ENCODE measurements around the gene COA3. TPM values are rescaled to one million over a fixed set of nuclear protein-coding genes. Genes with fewer than 3 reads are reported as not detected.
"Not testable (repeated sequence)": the region's sequence is repeated elsewhere in the genome, so short reads cannot be mapped to it uniquely, and the experiment has no call there.

Gene COA3
- total RNA-seq, 2 experiments from 2014 or later: 37.0 to 38.5 TPM

GRCh38 chr17:42772945-42773289 lies 25.6 kb downstream of the COA3 start:
- Mint-ChIP-seq H3K27me3 (peaks cover 7% of the 10 kb centered on the region), H3K4me3 (peak overlapping the region; percentile 100), H3K36me3 (peaks cover 9% of the 10 kb centered on the region), H3K27ac (peak overlapping the region; percentile 97), H3K4me1 (peaks cover 22% of the 10 kb centered on the region), H3K9me3 (no peaks in the 10 kb centered on the region)
- no peak for ATAC-seq (ENCODE audit: low read depth)
- no peak for DNase-seq
- POLR2A ChIA-PET: interaction anchor here (1.0 to 2.4 kb wide), 16 partner anchors 9 to 225 kb away, joined by 3 to 19 read pairs (median 4); partner anchors contain the start of genes BECN1, CNTD1, COA3 and PLEKHH3

GRCh38 chr17:42769964-42770363 lies 28.5 kb downstream of the COA3 start:
- ATAC-seq (ENCODE audit: low read depth); POLR2A ChIA-PET; H3K9me3 Mint-ChIP-seq; H3K36me3 Mint-ChIP-seq; H3K4me3 Mint-ChIP-seq; H3K27ac Mint-ChIP-seq; DNase-seq: not testable (repeated sequence)
- Mint-ChIP-seq H3K4me1 (peaks cover 20% of the 10 kb centered on the region), H3K27me3 (peaks cover 14% of the 10 kb centered on the region)

GRCh38 chr17:42768006-42768405 lies 30.5 kb downstream of the COA3 start:
- H3K4me1 Mint-ChIP-seq; H3K27ac Mint-ChIP-seq; POLR2A ChIA-PET; H3K4me3 Mint-ChIP-seq; H3K36me3 Mint-ChIP-seq; H3K9me3 Mint-ChIP-seq; ATAC-seq (ENCODE audit: low read depth); DNase-seq: not testable (repeated sequence)
- peaks cover 23% of the 10 kb centered on the region for H3K27me3 Mint-ChIP-seq

GRCh38 chr17:42767512-42767911 lies 31.0 kb downstream of the COA3 start:
- Mint-ChIP-seq H3K4me1 (peaks cover 6% of the 10 kb centered on the region), H3K27me3 (peaks cover 28% of the 10 kb centered on the region), H3K27ac (no peak overlapping the region), H3K36me3 (no peaks in the 10 kb centered on the region), H3K9me3 (no peaks in the 10 kb centered on the region), H3K4me3 (no peak overlapping the region)
- POLR2A ChIA-PET: no interaction called here
- no peak for ATAC-seq (ENCODE audit: low read depth)
- DNase-seq: no peak

- Mint-ChIP-seq H3K4me1 (no peaks in the 10 kb centered on the region), H3K27ac (no peak overlapping the region), H3K9me3 (no peaks in the 10 kb centered on the region), H3K4me3 (no peak overlapping the region), H3K36me3 (no peaks in the 10 kb centered on the region), H3K27me3 (peaks cover 38% of the 10 kb centered on the region)
- ATAC-seq (ENCODE audit: low read depth) (no peak), DNase-seq (no peak)
- POLR2A ChIA-PET: no interaction called here
Observed at GRCh38 chr17:42766124-42766523, 32.4 kb downstream of the COA3 start.

- Mint-ChIP-seq H3K27me3 (peaks cover 60% of the 10 kb centered on the region), H3K36me3 (no peaks in the 10 kb centered on the region), H3K27ac (no peak overlapping the region), H3K4me3 (peak overlapping the region; percentile 16), H3K4me1 (no peaks in the 10 kb centered on the region), H3K9me3 (no peaks in the 10 kb centered on the region)
- DNase-seq: no peak
- POLR2A ChIA-PET: interaction anchor here (0.6 to 0.8 kb wide), 2 partner anchors 44 to 183 kb away, joined by 3 to 5 read pairs; no protein-coding TSS in a partner anchor
- ATAC-seq (ENCODE audit: low read depth): no peak
Observed at GRCh38 chr17:42761638-42762037, 36.9 kb downstream of the COA3 start.

- H3K4me1 Mint-ChIP-seq: no peaks in the 10 kb centered on the region
- peak within 1 kb of the TSS; percentile 18 for H3K4me3 Mint-ChIP-seq
- no peaks in the 10 kb centered on the region for H3K9me3 Mint-ChIP-seq
- H3K27me3 Mint-ChIP-seq: peaks cover 64% of the 10 kb centered on the region
- peak; percentile 38 for ATAC-seq (ENCODE audit: low read depth)
- DNase-seq: no peak
- no peaks in the 10 kb centered on the region for H3K36me3 Mint-ChIP-seq
- POLR2A ChIA-PET: interaction anchor here (0.6 to 1.7 kb wide), 5 partner anchors 11 to 183 kb away, joined by 3 to 6 read pairs (median 5); partner anchors contain the start of genes PSMC3IP and VPS25
- no peak within 1 kb of the TSS for H3K27ac Mint-ChIP-seq
Observed at GRCh38 chr17:42760652-42761581, 37.6 kb downstream of the COA3 start, which contains the start of gene RAMP2. Gene RAMP2 (plus strand): TSS chr17:42761227. CDS start chr17:42761262, 35 bp downstream.

GRCh38 chr17:42759982-42760651 lies 38.4 kb downstream of the COA3 start:
- Mint-ChIP-seq H3K36me3 (no peaks in the 10 kb centered on the region), H3K9me3 (no peaks in the 10 kb centered on the region), H3K4me1 (no peaks in the 10 kb centered on the region), H3K27ac (no peak overlapping the region), H3K4me3 (peak overlapping the region; percentile 18), H3K27me3 (peaks cover 66% of the 10 kb centered on the region)
- no peak for ATAC-seq (ENCODE audit: low read depth)
- DNase-seq: no peak
- POLR2A ChIA-PET: interaction anchor here (1.4 to 1.7 kb wide), 3 partner anchors 10 to 182 kb away, joined by 3 to 6 read pairs (median 6); partner anchors contain the start of genes PSMC3IP and VPS25

- DNase-seq (no peak), ATAC-seq (ENCODE audit: low read depth) (no peak)
- Mint-ChIP-seq H3K27me3 (peaks cover 62% of the 10 kb centered on the region), H3K4me3 (no peak overlapping the region), H3K27ac (no peak overlapping the region), H3K9me3 (no peaks in the 10 kb centered on the region), H3K4me1 (no peaks in the 10 kb centered on the region), H3K36me3 (no peaks in the 10 kb centered on the region)
- POLR2A ChIA-PET: interaction anchor here (0.8 kb wide), 1 partner anchor 17 kb away, joined by 4 read pairs; no protein-coding TSS in a partner anchor
Observed at GRCh38 chr17:42754782-42755181, 43.7 kb downstream of the COA3 start.

GRCh38 chr17:42751628-42752027 lies 46.9 kb downstream of the COA3 start:
- POLR2A ChIA-PET: no interaction called here

GRCh38 chr17:42750739-42751344 lies 47.7 kb downstream of the COA3 start:
- Mint-ChIP-seq H3K4me3 (no peak overlapping the region), H3K27ac (no peak overlapping the region), H3K36me3 (no peaks in the 10 kb centered on the region), H3K27me3 (peaks cover 62% of the 10 kb centered on the region), H3K9me3 (no peaks in the 10 kb centered on the region), H3K4me1 (no peaks in the 10 kb centered on the region)
- DNase-seq (no peak), ATAC-seq (ENCODE audit: low read depth) (no peak)
- POLR2A ChIA-PET: interaction anchor here (1.1 kb wide), 1 partner anchor 17 kb away, joined by 3 read pairs; no protein-coding TSS in a partner anchor

More at GRCh38 chr17:42751628-42752027, 46.9 kb downstream of the COA3 start:
- no peak for ATAC-seq (ENCODE audit: low read depth)
- H3K4me3 Mint-ChIP-seq: no peak overlapping the region
- no peaks in the 10 kb centered on the region for H3K36me3 Mint-ChIP-seq
- H3K27me3 Mint-ChIP-seq: peaks cover 61% of the 10 kb centered on the region
- H3K9me3 Mint-ChIP-seq: no peaks in the 10 kb centered on the region
- H3K27ac Mint-ChIP-seq: no peak overlapping the region
- no peak for DNase-seq
- no peaks in the 10 kb centered on the region for H3K4me1 Mint-ChIP-seq

GRCh38 chr17:42748908-42749798 lies 49.4 kb downstream of the COA3 start:
- ATAC-seq (ENCODE audit: low read depth) (no peak), DNase-seq (no peak)
- POLR2A ChIA-PET: interaction anchor here (0.9 to 1.1 kb wide), 3 partner anchors 11 to 24 kb away, joined by 3 to 4 read pairs (median 3); partner anchors contain the start of genes RAMP2 and VPS25
- H3K9me3 Mint-ChIP-seq: no peaks in the 10 kb centered on the region
- H3K4me1 Mint-ChIP-seq: peaks cover 8% of the 10 kb centered on the region
- H3K27ac Mint-ChIP-seq: no peak overlapping the region
- H3K27me3 Mint-ChIP-seq: peaks cover 58% of the 10 kb centered on the region
- H3K36me3 Mint-ChIP-seq: no peaks in the 10 kb centered on the region
- no peak overlapping the region for H3K4me3 Mint-ChIP-seq

Data from activated naive CD8-positive, alpha-beta T cell treated with anti-CD3 and anti-CD28 coated beads, Interleukin-2, amount 10 ng/mL, durations not matched to agents 7 days and 5 days (primary cell).